Measurements from ENCODE around the gene P4HTM.

The P4HTM gene, protein sequence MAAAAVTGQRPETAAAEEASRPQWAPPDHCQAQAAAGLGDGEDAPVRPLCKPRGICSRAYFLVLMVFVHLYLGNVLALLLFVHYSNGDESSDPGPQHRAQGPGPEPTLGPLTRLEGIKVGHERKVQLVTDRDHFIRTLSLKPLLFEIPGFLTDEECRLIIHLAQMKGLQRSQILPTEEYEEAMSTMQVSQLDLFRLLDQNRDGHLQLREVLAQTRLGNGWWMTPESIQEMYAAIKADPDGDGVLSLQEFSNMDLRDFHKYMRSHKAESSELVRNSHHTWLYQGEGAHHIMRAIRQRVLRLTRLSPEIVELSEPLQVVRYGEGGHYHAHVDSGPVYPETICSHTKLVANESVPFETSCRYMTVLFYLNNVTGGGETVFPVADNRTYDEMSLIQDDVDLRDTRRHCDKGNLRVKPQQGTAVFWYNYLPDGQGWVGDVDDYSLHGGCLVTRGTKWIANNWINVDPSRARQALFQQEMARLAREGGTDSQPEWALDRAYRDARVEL

DNA sequence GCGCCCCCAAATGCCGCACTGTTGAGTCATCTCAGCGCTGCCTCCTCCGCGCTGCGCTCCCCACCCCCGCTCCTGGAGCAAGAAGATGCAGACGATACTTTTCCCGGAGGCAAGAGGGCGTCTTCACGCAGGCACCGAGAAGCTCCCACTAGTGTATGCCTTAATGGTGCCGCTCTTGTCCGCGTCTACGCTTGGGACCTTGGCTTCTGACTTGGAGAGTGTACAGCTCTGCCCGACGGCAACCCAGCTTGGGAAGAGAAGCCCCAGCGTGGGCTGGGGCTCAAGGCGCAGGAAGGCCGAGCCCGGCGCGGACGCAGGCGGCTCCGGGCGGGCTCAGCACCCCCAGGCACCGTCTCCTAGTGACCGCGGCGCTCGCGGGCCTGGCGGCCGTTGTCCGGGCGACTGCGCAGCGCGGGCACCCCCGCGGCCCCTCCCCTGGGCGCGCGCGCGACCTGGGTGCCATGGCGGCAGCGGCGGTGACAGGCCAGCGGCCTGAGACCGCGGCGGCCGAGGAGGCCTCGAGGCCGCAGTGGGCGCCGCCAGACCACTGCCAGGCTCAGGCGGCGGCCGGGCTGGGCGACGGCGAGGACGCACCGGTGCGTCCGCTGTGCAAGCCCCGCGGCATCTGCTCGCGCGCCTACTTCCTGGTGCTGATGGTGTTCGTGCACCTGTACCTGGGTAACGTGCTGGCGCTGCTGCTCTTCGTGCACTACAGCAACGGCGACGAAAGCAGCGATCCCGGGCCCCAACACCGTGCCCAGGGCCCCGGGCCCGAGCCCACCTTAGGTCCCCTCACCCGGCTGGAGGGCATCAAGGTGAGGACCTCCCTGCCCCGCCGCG is at the start of gene P4HTM:
Gene P4HTM, plus strand, starts transcription at position 446 of the 840 bp plus-strand sequence. Its CDS starts 16 bp downstream, at position 462.
- DNase-seq (ENCODE audit: low read depth in 1 of 2, low spot score in 1 of 2): peak; percentile 57 to 76

DNA sequence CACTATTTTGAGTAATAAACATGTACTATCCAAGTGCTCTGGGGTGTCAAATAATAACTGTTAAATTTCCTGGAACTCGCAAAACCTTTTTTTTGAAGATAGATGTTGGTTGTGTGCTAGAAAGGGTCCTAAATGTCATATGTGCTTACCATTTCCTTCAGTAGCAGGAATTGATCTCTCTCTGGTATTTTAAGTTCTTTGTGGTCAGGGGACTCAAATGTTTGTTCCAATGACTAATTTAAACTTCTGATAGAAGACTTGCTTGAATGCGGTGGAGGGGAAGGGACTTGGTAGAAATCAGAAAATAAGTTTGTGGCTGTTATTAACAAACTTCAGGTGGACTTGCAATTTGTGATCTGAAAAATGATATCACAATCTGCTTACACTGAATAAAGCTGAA is 44.6 kb upstream of the P4HTM start:
- DNase-seq (ENCODE audit: low read depth in 1 of 2, low spot score in 1 of 2): no peak

DNA sequence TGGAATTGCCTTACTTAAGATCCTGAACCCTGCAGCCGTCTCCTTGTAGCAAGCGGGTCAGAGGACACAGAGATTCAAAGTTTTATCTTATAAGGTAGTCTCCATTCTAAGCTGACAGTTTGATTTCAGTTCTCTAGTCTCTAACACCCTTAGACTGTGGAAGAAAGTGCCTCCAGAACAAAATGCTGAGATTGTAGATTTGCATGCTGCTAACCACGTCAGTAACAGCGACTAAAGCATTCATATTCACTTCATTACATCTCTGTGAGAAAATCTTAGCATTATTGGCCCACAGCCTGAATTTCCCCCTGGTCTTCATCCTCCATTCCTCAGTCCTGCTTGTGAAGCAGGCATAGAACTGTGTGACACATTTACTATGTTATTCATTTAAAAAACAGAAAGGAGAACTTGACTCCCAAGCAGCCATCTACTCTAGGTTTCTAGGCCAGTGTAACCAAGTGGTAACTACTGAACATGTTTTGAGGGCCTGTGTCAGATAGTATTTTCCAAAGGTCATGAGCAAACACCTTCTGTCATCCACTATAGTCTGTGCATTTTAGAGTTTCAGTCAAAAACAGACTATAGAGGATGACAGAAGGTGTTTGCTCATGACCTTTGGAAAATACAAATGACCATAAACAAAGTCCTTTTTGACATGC is 44.0 kb upstream of the P4HTM start:
- DNase-seq (ENCODE audit: low read depth in 1 of 2, low spot score in 1 of 2): no peak

DNA sequence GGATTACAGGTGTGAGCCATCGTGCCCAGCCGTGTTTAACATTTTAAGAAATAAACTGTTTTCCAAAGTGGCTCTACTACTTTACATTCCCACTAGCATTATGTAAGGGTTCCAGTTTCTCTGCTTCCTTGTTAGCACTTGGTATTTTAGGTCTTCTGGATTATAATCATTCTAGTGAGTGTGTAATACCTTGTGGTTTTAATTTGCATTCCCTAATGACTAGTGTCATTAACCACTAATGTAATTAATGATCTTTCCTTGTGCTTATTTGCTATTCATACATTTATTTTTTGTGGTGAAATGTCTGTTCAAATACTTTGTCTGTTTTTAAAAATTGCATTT is 40.7 kb upstream of the P4HTM start:
- no peak for DNase-seq (ENCODE audit: low read depth in 1 of 2, low spot score in 1 of 2)

DNA sequence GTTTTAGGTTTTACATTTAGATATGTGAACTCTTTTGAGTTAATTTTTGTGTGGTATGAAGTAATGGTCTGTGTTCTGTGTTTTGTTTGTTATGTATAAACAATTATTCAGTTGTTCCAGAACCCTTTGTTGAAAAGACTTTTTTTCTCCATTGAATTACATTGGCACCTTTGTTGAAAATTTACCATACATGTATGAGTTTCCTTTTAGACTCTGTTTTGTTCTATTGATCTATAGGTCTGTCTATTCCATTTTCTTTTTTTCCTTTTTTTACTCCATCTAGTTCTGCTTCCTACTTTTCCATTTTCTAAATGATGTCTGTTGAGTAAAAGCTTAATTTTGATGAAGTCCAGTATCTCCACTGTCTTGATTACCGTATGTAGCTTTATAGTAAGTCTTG is 40.0 kb upstream of the P4HTM start:
- DNase-seq (ENCODE audit: low read depth in 1 of 2, low spot score in 1 of 2): no peak

DNA sequence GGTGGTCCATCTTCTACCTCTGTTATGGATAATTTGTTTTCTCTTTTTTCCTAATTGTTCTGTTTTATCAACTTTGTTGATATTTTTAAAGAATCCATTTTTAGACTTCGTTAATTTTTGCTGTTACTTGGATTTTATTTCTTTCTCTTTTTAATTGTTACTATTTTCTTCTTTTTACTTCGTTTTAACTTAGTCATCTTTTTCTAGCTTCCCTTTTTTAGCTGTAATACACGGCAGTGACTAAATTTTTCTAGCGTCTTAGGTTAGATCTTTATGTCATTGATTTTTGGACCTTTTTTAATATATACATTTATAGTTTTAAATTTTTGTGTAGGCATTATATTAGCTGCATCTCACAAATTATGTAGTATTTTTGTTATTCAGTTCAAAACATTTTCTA is 38.3 kb upstream of the P4HTM start:
- no peak for DNase-seq (ENCODE audit: low read depth in 1 of 2, low spot score in 1 of 2)

DNA sequence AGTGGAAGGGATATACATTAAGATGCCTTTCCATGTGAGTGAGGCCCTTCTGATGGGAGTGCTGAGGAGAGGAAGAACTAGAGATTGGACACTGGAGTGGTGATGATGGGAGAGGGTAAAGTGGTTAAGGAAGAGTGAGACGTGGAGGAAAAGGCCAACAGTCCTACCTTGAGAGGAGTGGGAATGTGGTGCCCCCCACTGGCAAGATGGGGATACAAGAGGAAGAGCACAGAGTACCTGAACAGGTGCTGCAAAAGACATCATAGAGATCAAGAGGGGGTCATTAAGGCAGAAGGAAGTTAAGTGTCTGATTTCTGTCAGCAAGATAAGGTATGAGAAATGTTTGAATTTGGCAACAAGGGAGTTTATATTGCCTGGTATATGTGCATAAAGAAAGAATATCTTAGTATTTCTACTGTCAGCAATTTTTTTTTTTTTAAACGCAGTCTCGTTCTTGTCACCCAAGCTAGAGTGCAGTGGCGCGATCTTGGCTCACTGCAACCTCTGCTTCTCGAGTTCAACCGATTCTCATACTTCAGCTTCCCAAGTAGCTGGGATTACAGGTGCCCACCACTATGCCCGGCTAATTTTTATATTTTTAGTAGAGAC is 37.4 kb upstream of the P4HTM start:
- DNase-seq (ENCODE audit: low read depth in 1 of 2, low spot score in 1 of 2): peak; percentile 12 to 24

DNA sequence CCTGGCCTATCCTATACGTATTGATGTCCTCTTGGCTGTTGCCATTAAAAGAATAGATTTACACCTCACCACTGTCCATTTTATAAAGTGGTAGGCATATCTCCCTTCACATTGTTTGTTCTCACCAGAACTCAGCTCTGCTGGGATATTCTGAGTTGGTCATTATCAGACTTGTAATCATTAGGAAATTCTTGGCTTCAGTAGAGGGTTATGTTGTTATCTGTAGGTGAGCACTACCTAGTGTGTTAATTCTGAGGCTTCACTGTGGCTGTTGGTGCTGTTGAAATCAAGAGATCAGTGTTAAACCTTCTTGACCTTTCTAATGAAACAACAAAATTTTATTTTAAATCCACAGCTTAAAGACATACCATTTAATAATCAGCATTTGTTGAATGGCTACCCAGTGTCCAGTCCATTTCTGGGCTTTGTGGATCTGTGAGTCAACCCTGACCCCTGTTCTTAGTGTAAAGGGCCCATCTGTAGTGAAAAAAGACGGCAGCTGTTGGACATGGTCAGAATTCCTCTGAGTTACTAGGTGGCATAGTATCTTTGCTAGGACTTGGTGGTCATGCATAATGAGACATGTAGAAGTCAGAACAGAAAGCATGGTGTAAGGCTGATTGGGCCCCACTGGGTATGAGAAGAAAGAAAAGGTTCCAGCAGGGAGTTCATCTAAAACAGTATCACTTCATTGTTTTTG is 32.9 kb upstream of the P4HTM start:
- DNase-seq (ENCODE audit: low read depth in 1 of 2, low spot score in 1 of 2): no peak

DNA sequence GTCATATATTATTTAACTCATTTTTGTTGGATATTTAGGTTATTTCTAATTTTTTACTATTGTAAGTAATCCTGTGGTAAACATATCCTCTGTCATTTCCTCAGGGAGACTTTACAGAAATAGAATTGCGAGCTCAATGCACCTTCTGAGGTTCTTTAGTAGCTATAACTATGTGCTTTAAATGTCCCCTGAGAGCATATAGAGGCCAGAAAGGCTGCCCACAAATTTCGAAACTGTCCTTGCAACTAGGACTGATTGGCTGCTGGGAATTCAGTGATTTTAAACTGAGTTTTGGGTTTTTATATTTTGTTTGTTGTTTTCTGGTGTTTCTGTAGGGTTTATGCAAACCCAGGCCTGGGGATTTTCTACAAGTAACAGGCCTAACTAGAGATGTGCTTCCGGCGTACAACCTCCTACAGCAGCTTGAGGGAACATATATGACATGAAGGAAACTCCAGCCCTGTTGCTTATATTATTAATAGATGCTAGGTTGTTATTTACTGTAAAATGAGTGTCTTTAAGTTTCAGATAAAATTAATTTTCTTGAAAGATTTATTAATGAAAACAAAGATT is 29.1 kb upstream of the P4HTM start:
- no peak for DNase-seq (ENCODE audit: low read depth in 1 of 2, low spot score in 1 of 2)

DNA sequence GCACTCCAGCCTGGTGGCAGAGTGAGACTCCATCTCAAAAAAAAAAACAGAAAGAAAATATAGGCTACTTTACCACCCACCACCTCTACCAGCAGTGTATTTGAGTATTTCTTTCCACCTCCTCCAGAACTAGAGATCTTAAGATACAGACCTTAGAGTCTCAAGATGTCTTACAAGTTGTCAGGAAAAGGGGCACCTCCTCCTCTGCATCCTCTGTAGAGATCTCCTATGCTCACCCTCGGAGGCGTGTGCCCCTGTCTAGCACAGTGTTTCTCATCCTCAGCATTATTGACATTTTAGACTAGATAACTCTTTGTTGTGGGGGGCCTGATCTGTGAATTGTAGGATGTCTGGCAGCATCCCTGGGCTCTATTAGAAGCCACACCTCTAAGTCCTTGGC is 27.7 kb upstream of the P4HTM start:
- DNase-seq (ENCODE audit: low read depth in 1 of 2, low spot score in 1 of 2): no peak

DNA sequence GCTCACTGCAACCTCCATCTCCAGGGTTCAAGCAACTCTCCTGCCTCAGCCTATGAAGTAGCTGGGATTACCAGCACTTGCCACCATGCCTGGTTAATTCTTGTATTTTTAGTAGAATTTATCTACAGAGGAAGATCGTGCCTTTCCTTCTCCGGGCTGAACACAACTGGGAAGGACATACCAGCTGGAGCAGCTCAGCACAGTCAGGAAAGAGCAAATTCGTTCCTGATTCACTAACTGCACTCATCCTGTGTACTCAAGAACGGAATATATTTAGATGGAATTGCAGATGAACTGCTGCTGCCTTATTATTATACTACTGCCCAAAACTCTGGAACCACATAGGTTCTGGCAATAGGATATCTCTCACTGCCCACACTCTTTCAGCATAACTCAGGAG is 27.1 kb upstream of the P4HTM start:
- DNase-seq (ENCODE audit: low read depth in 1 of 2, low spot score in 1 of 2): no peak

DNA sequence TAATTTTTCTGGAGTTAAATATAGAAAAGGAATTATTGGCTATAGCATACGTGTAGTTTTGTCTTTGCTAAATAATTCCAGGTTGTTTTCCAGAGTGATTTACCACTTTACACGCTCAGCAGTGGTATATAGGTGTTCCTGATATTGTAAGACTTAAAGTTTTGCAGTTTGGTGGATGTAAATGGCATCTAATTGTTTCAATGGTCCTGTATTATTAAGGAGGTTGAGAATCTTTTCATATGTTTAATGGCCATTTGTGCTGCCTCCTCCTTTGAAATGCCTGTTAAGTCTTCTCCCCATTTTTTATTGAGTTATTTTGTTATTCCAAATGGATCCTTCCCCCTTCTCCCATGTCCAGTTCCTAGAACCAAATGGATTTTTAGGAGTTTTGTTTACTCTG is 26.4 kb upstream of the P4HTM start:
- DNase-seq (ENCODE audit: low read depth in 1 of 2, low spot score in 1 of 2): no peak

DNA sequence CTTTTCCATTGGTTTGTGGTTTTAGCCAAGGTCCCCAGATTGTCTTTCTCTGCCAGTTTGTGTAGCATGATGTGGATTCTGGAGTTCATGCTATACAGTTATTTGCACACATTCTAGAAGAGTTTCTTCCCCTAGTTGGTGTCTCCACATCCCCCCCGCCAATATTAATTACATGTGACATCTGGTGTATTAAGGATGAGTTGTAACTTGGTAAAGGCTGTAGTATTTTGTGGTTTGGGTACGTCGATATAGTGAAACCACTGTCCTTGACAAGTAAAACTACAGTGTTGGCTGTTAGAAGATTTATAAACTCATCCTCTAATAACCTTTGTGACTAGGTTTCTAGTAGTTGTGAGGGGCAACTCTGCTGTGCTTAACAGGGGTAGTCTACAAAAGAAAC is 23.7 kb upstream of the P4HTM start:
- no peak for DNase-seq (ENCODE audit: low read depth in 1 of 2, low spot score in 1 of 2)

DNA sequence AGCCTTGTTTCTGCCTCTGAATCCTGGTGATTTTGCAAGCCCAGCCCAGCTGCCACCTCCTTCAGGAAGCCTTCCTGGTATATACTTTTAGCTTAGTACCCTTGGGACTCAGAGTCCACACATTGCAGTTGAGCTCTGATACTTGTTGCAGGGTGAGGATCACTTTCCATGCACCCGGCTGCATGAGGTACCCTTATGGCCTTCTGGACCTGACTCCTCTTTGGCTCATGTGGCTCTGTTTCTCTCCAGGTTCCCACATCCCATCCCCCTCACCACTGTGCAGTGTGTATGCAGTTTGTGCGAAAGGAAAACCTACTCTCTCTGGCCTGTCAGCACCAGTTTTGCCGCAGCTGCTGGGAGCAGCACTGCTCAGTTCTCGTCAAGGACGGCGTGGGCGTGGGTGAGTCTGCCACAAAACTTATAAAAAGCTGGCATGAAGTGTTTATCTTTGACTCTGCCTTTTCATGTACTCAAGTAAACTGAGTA is 23.1 kb upstream of the P4HTM start:
- DNase-seq (ENCODE audit: low read depth in 1 of 2, low spot score in 1 of 2): peak in 1 of 2 donors; percentile 16

DNA sequence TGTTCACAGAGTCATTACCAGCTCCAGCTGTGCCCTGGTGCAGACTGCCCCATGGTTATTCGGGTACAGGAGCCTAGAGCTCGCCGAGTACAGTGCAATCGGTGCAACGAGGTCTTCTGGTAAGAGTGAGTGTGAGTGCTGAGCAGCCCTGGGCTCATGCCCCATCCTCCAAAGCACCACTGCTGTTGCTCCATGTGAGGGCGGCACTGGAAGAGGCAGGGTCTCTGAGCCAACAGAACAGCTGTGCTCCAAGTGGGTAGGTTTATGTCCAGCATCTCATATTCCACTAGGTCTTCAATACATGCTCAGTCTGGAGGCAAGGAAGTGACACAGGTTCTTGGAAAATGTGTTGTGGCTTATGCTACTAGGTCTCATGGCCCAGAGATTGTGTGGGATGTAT is 19.5 kb upstream of the P4HTM start:
- no peak for DNase-seq (ENCODE audit: low read depth in 1 of 2, low spot score in 1 of 2)

DNA sequence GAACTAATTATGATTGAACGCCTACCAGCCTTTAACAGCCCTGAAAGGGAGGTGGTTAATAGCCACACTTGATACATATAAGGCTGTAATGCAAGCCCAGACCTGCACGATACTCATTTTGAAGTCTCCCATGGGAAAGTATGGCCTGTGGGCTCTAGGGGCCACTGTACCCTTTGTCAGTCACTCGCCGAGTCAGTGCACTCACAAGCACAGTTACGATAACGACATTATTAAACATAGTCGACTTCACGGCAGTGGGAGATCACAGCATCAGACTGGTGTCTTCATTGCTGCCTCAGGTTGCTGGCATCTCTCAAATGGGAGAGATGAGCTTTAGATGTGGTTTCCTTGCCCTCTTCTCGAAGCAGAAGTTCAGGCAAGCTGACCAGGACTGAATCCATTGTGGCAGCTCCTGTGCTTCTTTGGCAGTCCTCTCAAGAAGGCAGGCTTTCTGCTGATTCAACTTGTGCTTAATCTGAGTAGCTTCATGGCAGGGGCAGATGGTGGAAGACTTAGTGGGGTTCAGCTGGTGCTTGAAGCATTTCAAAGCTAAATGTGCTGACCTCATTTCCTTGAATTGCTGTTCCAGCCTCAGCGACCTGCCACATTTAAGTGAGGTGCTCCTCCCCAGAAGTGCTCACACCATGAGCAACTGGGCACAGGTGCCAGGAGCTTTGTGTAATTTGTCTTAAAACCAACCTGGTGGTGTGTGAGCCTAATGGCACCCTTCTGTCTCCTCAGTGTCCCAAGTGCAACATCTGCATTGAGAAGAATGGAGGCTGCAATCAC is 15.8 kb upstream of the P4HTM start:
- no peak for DNase-seq (ENCODE audit: low read depth in 1 of 2, low spot score in 1 of 2)

DNA sequence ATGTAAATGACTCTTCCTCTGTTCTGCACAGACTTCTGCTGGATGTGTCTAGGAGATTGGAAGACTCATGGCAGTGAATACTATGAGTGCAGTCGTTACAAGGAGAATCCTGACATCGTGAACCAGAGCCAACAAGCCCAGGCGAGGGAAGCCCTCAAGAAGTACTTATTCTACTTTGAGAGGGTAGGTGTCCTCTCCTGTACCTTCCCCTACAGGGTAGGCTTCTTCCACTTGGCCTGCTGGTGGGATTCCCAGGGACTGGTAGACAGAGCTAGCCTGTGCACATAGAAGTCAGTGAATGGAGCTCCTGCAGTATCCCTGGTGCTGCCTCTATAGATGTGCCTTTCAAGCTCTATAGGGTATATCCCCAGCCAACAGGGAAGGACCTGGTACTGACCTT is 10.6 kb upstream of the P4HTM start:
- DNase-seq (ENCODE audit: low read depth in 1 of 2, low spot score in 1 of 2): no peak

DNA sequence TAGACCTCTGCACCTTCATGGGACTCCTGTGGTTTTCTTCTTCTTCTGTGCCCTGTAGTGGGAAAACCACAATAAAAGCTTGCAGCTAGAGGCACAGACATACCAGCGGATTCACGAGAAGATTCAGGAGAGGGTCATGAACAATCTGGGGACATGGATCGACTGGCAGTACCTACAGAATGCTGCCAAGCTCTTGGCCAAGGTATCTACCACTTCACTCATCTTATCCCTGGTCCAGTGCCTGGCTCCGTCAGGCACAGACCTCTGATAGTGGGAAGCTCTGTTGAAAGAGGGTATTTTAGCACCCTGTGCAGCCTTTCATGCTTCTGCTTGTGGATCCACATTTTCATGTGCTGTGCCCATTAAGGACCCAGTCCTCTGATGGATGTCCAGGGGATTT is 9.7 kb upstream of the P4HTM start:
- no peak for DNase-seq (ENCODE audit: low read depth in 1 of 2, low spot score in 1 of 2)

DNA sequence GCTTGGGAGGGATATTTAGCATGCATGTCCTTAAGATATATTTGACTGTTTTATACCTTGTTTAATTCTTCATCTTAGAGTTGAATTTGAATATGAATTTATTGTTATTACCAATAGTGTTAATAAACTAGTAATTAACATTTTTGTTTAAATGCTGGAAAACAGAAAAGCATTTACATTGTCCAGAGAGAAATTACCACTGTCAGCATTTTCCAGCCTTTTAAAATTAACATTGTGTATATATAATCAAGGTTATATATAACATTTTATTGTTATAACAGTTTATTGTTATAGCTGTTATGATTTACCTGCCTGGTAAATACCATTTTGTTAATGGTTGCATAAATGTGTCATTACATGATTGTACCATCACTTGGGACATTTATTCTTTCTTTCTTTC is 8.0 kb upstream of the P4HTM start:
- no peak for DNase-seq (ENCODE audit: low read depth in 1 of 2, low spot score in 1 of 2)

DNA sequence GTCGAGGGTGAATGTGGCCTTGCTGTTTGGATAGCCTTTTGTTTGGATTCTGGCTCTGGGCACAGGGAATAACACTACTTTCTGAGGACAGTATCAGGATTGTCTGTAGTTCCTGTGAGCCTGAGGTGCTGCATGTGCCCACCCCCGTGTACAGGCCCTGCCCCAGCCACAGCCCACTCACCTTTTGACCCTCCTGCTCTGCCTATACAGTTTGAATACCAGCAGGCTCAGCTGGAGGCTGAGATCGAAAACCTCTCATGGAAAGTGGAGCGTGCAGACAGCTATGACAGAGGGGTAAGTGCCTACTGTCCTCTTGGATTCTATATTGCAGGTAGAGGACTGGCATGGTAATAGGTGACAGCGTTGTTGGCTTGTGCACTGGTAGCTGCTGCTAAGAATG is 7.4 kb upstream of the P4HTM start:
- no peak for DNase-seq (ENCODE audit: low read depth in 1 of 2, low spot score in 1 of 2)

Measured in stimulated activated CD4-positive, alpha-beta T cell treated with anti-CD3 and anti-CD28 coated beads, Interleukin-15, amount 100 ng/mL, for 1 hour (primary cell).